IgD-negative memory B cell (primary cell): Measurements from ENCODE around the gene PRPF39. TPM values are rescaled to one million over a fixed set of nuclear protein-coding genes. Genes with fewer than 3 reads are reported as not detected.
A peak's percentile ranks its signal among the peaks of the same experiment; 100 is the strongest.

ENCODE experiments used
- H3K27ac Mint-ChIP-seq, 3 donors: one replicate each; pipeline ENCODE4 v1.8.0; 2020 to 2022; ENCODE audit warnings: mild to moderate bottlenecking in 3 of 3, mixed read lengths in 3 of 3, moderate library complexity in 1 of 3
- H3K27me3 Mint-ChIP-seq: one replicate; pipeline ENCODE4 v1.8.0; 2021; ENCODE audit warnings: mixed read lengths
- H3K36me3 Mint-ChIP-seq: one replicate; pipeline ENCODE4 v1.8.0; 2020; ENCODE audit warnings: mild to moderate bottlenecking, mixed read lengths
- H3K4me1 Mint-ChIP-seq, 3 donors: one replicate each; pipeline ENCODE4 v1.8.0; 2020 to 2022; ENCODE audit warnings: mixed read lengths in 3 of 3, mild to moderate bottlenecking in 1 of 3
- H3K4me3 Mint-ChIP-seq, 4 donors: one replicate each; pipeline ENCODE4 v1.8.0; 2020 to 2022; ENCODE audit warnings: mild to moderate bottlenecking in 4 of 4, mixed read lengths in 4 of 4, moderate library complexity in 3 of 4
- H3K9me3 Mint-ChIP-seq, 3 donors: one replicate each; pipeline ENCODE4 v1.8.0; 2020 to 2021; ENCODE audit warnings: mixed read lengths in 3 of 3, mild to moderate bottlenecking in 1 of 3
- polyA plus RNA-seq: library from polyadenylated mRNA; unstranded; fragments of 300-500 nt; fragmentation: Illumina TruSeq; gene quantifications from one replicate; pipeline ENCODE4 v1.2.3, GENCODE V29; 2021

The PRPF39 gene
- 18.1 TPM for polyA plus RNA-seq

GRCh38 chr14:45083976-45084722, at the start of gene PRPF39:
TSS of gene PRPF39 (plus strand) at chr14:45084116. CDS start at chr14:45095240, 11,124 bp downstream.
- Mint-ChIP-seq H3K9me3 (no peaks in the 10 kb centered on the region), H3K36me3 (peaks cover 3% of the 10 kb centered on the region), H3K27ac (peak within 1 kb of the TSS; percentile 94 to 97 (median 97)), H3K27me3 (no peaks in the 10 kb centered on the region), H3K4me1 (peaks cover 41 to 49% (median 43%) of the 10 kb centered on the region in 3 donors), H3K4me3 (peak within 1 kb of the TSS; percentile 93 to 99 (median 98))

GRCh38 chr14:45034730-45035129, 49.2 kb upstream of the PRPF39 start:
- Mint-ChIP-seq H3K9me3 (no peaks in the 10 kb centered on the region), H3K27ac (no peak overlapping the region), H3K27me3 (no peaks in the 10 kb centered on the region), H3K4me3 (peak overlapping the region in 1 of 4 donors; percentile 58), H3K4me1 (peaks cover 0 to 4% (median 0%) of the 10 kb centered on the region in 3 donors), H3K36me3 (peaks cover 23% of the 10 kb centered on the region)

GRCh38 chr14:45038256-45038655, 45.7 kb upstream of the PRPF39 start:
- Mint-ChIP-seq H3K4me1 (peaks cover 0 to 7% (median 0%) of the 10 kb centered on the region in 3 donors), H3K4me3 (no peak overlapping the region), H3K27ac (no peak overlapping the region), H3K9me3 (no peaks in the 10 kb centered on the region), H3K27me3 (no peaks in the 10 kb centered on the region), H3K36me3 (peaks cover 24% of the 10 kb centered on the region)

GRCh38 chr14:45038865-45039264, 45.1 kb upstream of the PRPF39 start:
- Mint-ChIP-seq H3K27ac (no peak overlapping the region), H3K36me3 (peaks cover 24% of the 10 kb centered on the region), H3K4me1 (peaks cover 0 to 7% (median 0%) of the 10 kb centered on the region in 3 donors), H3K27me3 (no peaks in the 10 kb centered on the region), H3K9me3 (no peaks in the 10 kb centered on the region), H3K4me3 (no peak overlapping the region)

GRCh38 chr14:45039390-45039789, 44.5 kb upstream of the PRPF39 start:
- Mint-ChIP-seq H3K27ac (no peak overlapping the region), H3K4me1 (peaks cover 0 to 7% (median 0%) of the 10 kb centered on the region in 3 donors), H3K36me3 (peaks cover 22% of the 10 kb centered on the region), H3K27me3 (no peaks in the 10 kb centered on the region), H3K4me3 (no peak overlapping the region), H3K9me3 (no peaks in the 10 kb centered on the region)

- H3K36me3 Mint-ChIP-seq = peaks cover 16% of the 10 kb centered on the region
- H3K4me3 Mint-ChIP-seq = no peak overlapping the region
- no peak overlapping the region for H3K27ac Mint-ChIP-seq
- no peaks in the 10 kb centered on the region for H3K27me3 Mint-ChIP-seq
- no peaks in the 10 kb centered on the region for H3K9me3 Mint-ChIP-seq
- H3K4me1 Mint-ChIP-seq = peaks cover 0 to 4% (median 0%) of the 10 kb centered on the region in 3 donors
These were observed 42.3 kb upstream of the PRPF39 start for GRCh38 chr14:45041641-45042040.

- Mint-ChIP-seq H3K36me3 (peaks cover 9% of the 10 kb centered on the region), H3K4me1 (peaks cover 0 to 2% (median 1%) of the 10 kb centered on the region in 3 donors), H3K27me3 (no peaks in the 10 kb centered on the region), H3K9me3 (no peaks in the 10 kb centered on the region), H3K27ac (no peak overlapping the region), H3K4me3 (no peak overlapping the region)
These were observed 39.3 kb upstream of the PRPF39 start for GRCh38 chr14:45044638-45045037.

- peaks cover 0 to 1% (median 0%) of the 10 kb centered on the region in 3 donors for H3K4me1 Mint-ChIP-seq
- no peak overlapping the region for H3K27ac Mint-ChIP-seq
- peaks cover 6% of the 10 kb centered on the region for H3K36me3 Mint-ChIP-seq
- H3K9me3 Mint-ChIP-seq = no peaks in the 10 kb centered on the region
- no peaks in the 10 kb centered on the region for H3K27me3 Mint-ChIP-seq
- H3K4me3 Mint-ChIP-seq = no peak overlapping the region
These were observed 35.5 kb upstream of the PRPF39 start for GRCh38 chr14:45048385-45048784.

GRCh38 chr14:45051180-45051579, 32.7 kb upstream of the PRPF39 start:
- no peak overlapping the region for H3K27ac Mint-ChIP-seq
- H3K4me3 Mint-ChIP-seq = no peak overlapping the region
- no peaks in the 10 kb centered on the region for H3K9me3 Mint-ChIP-seq
- no peaks in the 10 kb centered on the region for H3K27me3 Mint-ChIP-seq
- peaks cover 0 to 1% (median 0%) of the 10 kb centered on the region in 3 donors for H3K4me1 Mint-ChIP-seq
- H3K36me3 Mint-ChIP-seq = peaks cover 14% of the 10 kb centered on the region

GRCh38 chr14:45051896-45052295, 32.0 kb upstream of the PRPF39 start:
- Mint-ChIP-seq H3K27ac (no peak overlapping the region), H3K27me3 (no peaks in the 10 kb centered on the region), H3K4me3 (no peak overlapping the region), H3K4me1 (peaks cover 0 to 1% (median under 1%) of the 10 kb centered on the region in 3 donors), H3K36me3 (peaks cover 11% of the 10 kb centered on the region), H3K9me3 (no peaks in the 10 kb centered on the region)

GRCh38 chr14:45057349-45057748, 26.6 kb upstream of the PRPF39 start:
- Mint-ChIP-seq H3K4me1 (peaks cover 0 to 8% (median 2%) of the 10 kb centered on the region in 3 donors), H3K4me3 (no peak overlapping the region), H3K9me3 (peaks cover 0 to 1% (median 0%) of the 10 kb centered on the region in 3 donors), H3K27ac (no peak overlapping the region), H3K27me3 (no peaks in the 10 kb centered on the region), H3K36me3 (peaks cover 25% of the 10 kb centered on the region)

- Mint-ChIP-seq H3K4me1 (peaks cover 0 to 8% (median 2%) of the 10 kb centered on the region in 3 donors), H3K27ac (no peak overlapping the region), H3K36me3 (peaks cover 28% of the 10 kb centered on the region)
These were observed 26.0 kb upstream of the PRPF39 start for GRCh38 chr14:45057881-45058364.

GRCh38 chr14:45060551-45060950, 23.4 kb upstream of the PRPF39 start:
- Mint-ChIP-seq H3K36me3 (peaks cover 30% of the 10 kb centered on the region), H3K27ac (no peak overlapping the region), H3K27me3 (no peaks in the 10 kb centered on the region)

More at GRCh38 chr14:45057881-45058364, 26.0 kb upstream of the PRPF39 start:
- Mint-ChIP-seq H3K4me3 (no peak overlapping the region), H3K9me3 (peaks cover 0 to 1% (median 0%) of the 10 kb centered on the region in 3 donors), H3K27me3 (no peaks in the 10 kb centered on the region)

GRCh38 chr14:45065540-45065939, 18.4 kb upstream of the PRPF39 start:
- H3K27me3 Mint-ChIP-seq = no peaks in the 10 kb centered on the region
- no peaks in the 10 kb centered on the region for H3K9me3 Mint-ChIP-seq
- peaks cover 0 to 5% (median 2%) of the 10 kb centered on the region in 3 donors for H3K4me1 Mint-ChIP-seq
- no peak overlapping the region for H3K4me3 Mint-ChIP-seq
- H3K27ac Mint-ChIP-seq = no peak overlapping the region
- peaks cover 10% of the 10 kb centered on the region for H3K36me3 Mint-ChIP-seq

More at GRCh38 chr14:45060551-45060950, 23.4 kb upstream of the PRPF39 start:
- Mint-ChIP-seq H3K4me1 (peaks cover 0 to 8% (median 4%) of the 10 kb centered on the region in 3 donors), H3K4me3 (no peak overlapping the region), H3K9me3 (peaks cover 0 to 1% (median 0%) of the 10 kb centered on the region in 3 donors)

GRCh38 chr14:45065956-45066355, 18.0 kb upstream of the PRPF39 start:
- H3K4me1 Mint-ChIP-seq = peaks cover 0 to 3% (median 2%) of the 10 kb centered on the region in 3 donors
- H3K27ac Mint-ChIP-seq = no peak overlapping the region
- no peak overlapping the region for H3K4me3 Mint-ChIP-seq
- no peaks in the 10 kb centered on the region for H3K9me3 Mint-ChIP-seq
- H3K27me3 Mint-ChIP-seq = no peaks in the 10 kb centered on the region
- peaks cover 9% of the 10 kb centered on the region for H3K36me3 Mint-ChIP-seq
